Neural cell (in vitro differentiated cells): Measurements from ENCODE around the gene LTB4R2.

Experiments
- CTCF ChIP-seq: fragments of 450-650 bp; IDR thresholded peaks from 2 replicates; pipeline ENCODE4 v1.5.1; 2014; ENCODE audit warnings: antibody characterized with exemption, mild to moderate bottlenecking, moderate library complexity; ENCODE audit not compliant: poor library complexity, severe bottlenecking
- EP300 ChIP-seq: fragments of 450-650 bp; conservative IDR thresholded peaks from 2 replicates; pipeline ENCODE4 v1.6.1; 2014; ENCODE audit warnings: antibody characterized with exemption, mild to moderate bottlenecking, moderate library complexity; ENCODE audit not compliant: poor library complexity, severe bottlenecking
- EZH2 ChIP-seq: fragments of 200-600, 300-800 bp; shearing (Covaris generic), sonication (generic); IDR thresholded peaks from 2 replicates; pipeline ENCODE4 v1.6.1; 2014; ENCODE audit warnings: antibody characterized with exemption, low read length, borderline replicate concordance, mild to moderate bottlenecking; ENCODE audit not compliant: insufficient read depth, poor library complexity, severe bottlenecking
- MXI1 ChIP-seq: fragments of 450-650 bp; conservative IDR thresholded peaks from 2 replicates; pipeline ENCODE4 v1.6.1; 2014; ENCODE audit warnings: antibody characterized with exemption, mild to moderate bottlenecking; ENCODE audit not compliant: poor library complexity, severe bottlenecking
- RAD21 ChIP-seq: fragments of 450-650 bp; conservative IDR thresholded peaks from 2 replicates; pipeline ENCODE4 v1.6.1; 2014; ENCODE audit warnings: antibody characterized with exemption, mild to moderate bottlenecking, moderate library complexity
- REST ChIP-seq: IDR thresholded peaks from 2 replicates; pipeline ENCODE4 v1.6.1; 2012; ENCODE audit warnings: borderline replicate concordance

- TF ChIP-seq CTCF = no peak
- TF ChIP-seq MXI1 = no peak
- TF ChIP-seq EZH2 = no peak
- no peak for TF ChIP-seq REST
- no peak for TF ChIP-seq EP300
- TF ChIP-seq RAD21 = no peak
Measured at GRCh38 chr14:24314377-24315193, 4.6 kb downstream of the LTB4R2 start.
